Measurements from ENCODE around the gene SEMA3C. TPM values are rescaled to one million over a fixed set of nuclear protein-coding genes. Genes with fewer than 3 reads are reported as not detected.

The SEMA3C gene
- total and polyA plus RNA-seq, 8 donors: 58.0 to 118 (median 95.0) TPM

DNA sequence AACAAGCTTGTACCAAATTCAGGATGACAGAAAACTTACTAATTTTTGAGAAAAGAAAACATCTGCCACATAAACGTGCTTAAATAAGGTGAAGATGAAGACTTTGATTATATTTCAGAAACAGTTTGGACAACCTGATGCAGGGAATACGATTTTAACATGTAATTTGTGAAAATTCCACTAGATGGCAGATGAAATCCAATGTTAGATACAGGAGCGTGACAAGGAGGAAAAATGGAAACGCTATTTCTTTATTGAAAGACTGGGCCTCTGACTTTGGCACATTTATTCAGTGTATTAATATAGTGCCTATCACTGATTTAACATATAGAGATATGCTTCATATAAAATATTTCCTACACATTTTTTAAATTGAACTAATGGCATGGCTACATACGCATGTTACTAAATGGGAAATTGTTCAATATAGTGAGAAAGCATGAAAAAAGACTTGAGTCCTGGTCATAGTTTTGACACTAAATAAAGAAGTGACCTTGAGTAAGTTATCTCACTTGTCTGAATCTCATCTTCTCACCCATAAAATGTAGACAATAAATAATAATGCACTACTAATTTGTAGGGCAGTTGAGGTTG, 219.7 kb downstream of the SEMA3C start:
- Histone ChIP-seq H3K36me3 (no peaks in the 10 kb centered on the region), H3K27ac (peak overlapping the region in 1 of 2 donors; percentile 25), H3K27me3 (peaks cover 0 to 6% of the 10 kb centered on the region in 2 donors), H3K4me1 (peaks cover 7 to 14% of the 10 kb centered on the region in 2 donors), H3K9me3 (peaks cover 0 to 7% of the 10 kb centered on the region in 2 donors), H3K4me3 (no peak overlapping the region)
- intact Hi-C loops (cut with DNase I): loop anchor here in 1 of 2 donors (5.0 kb wide), 1 partner anchor 758 kb away; no protein-coding TSS in a partner anchor
- TF ChIP-seq, protein P1, sequence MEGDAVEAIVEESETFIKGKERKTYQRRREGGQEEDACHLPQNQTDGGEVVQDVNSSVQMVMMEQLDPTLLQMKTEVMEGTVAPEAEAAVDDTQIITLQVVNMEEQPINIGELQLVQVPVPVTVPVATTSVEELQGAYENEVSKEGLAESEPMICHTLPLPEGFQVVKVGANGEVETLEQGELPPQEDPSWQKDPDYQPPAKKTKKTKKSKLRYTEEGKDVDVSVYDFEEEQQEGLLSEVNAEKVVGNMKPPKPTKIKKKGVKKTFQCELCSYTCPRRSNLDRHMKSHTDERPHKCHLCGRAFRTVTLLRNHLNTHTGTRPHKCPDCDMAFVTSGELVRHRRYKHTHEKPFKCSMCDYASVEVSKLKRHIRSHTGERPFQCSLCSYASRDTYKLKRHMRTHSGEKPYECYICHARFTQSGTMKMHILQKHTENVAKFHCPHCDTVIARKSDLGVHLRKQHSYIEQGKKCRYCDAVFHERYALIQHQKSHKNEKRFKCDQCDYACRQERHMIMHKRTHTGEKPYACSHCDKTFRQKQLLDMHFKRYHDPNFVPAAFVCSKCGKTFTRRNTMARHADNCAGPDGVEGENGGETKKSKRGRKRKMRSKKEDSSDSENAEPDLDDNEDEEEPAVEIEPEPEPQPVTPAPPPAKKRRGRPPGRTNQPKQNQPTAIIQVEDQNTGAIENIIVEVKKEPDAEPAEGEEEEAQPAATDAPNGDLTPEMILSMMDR (IDR thresholded peaks at IDR 0.05): peak; percentile 55 to 66
- ATAC-seq: peak; percentile 91
- DNase-seq: peak in 2 of 4 donors; percentile 47 to 61

All from left lung (tissue), 10 donors.